H9 (cell line): Measurements from ENCODE around the gene SHISA4. TPM values are rescaled to one million over a fixed set of nuclear protein-coding genes. Genes with fewer than 3 reads are reported as not detected.
"Not testable (repeated sequence)": the region's sequence is repeated elsewhere in the genome, so short reads cannot be mapped to it uniquely, and the experiment has no call there.

Experiments used
- DNase-seq: peaks from one replicate; pipeline ENCODE4 v3.0.0-alpha.2; 2017
- H2AFZ ChIP-seq: one replicate; pipeline ENCODE4 v1.6.1; 2013; ENCODE audit warnings: mild to moderate bottlenecking, low read length, control low read depth, moderate library complexity
- H2AK5ac ChIP-seq: 2 replicates; pipeline ENCODE4 v1.6.1; 2013; ENCODE audit warnings: low read length, control low read depth, mixed read lengths; ENCODE audit not compliant: insufficient read length
- H2BK120ac ChIP-seq: one replicate; pipeline ENCODE4 v1.6.1; 2013; ENCODE audit warnings: low read depth, mild to moderate bottlenecking, low read length, control low read depth, inconsistent platforms; ENCODE audit not compliant: poor library complexity, severe bottlenecking
- H2BK12ac ChIP-seq: 2 replicates; pipeline ENCODE4 v1.6.1; 2013; ENCODE audit warnings: low read length, control low read depth, mixed read lengths, low read depth; ENCODE audit not compliant: insufficient read length
- H2BK15ac ChIP-seq: 2 replicates; pipeline ENCODE4 v1.6.1; 2013; ENCODE audit warnings: low read depth, low read length, control low read depth
- H2BK20ac ChIP-seq: one replicate; pipeline ENCODE4 v1.6.1; 2013; ENCODE audit warnings: low read depth, mild to moderate bottlenecking, low read length, control low read depth, inconsistent platforms; ENCODE audit not compliant: poor library complexity, severe bottlenecking
- H2BK5ac ChIP-seq: 2 replicates; pipeline ENCODE4 v1.6.1; 2013; ENCODE audit warnings: low read length, control low read depth, mixed read lengths; ENCODE audit not compliant: insufficient read length
- H3K14ac ChIP-seq: 2 replicates; pipeline ENCODE4 v1.6.1; 2013; ENCODE audit warnings: low read length, control low read depth; ENCODE audit not compliant: insufficient read depth
- H3K18ac ChIP-seq: 2 replicates; pipeline ENCODE4 v1.6.1; 2013; ENCODE audit warnings: low read depth, mild to moderate bottlenecking, mixed read lengths, low read length, control low read depth; ENCODE audit not compliant: insufficient read length
- H3K23ac ChIP-seq: 2 replicates; pipeline ENCODE4 v1.6.1; 2013; ENCODE audit warnings: low read length, control low read depth, mixed read lengths, low read depth; ENCODE audit not compliant: insufficient read length
- H3K23me2 ChIP-seq: 2 replicates; pipeline ENCODE4 v1.6.1; 2013; ENCODE audit warnings: low read depth, mild to moderate bottlenecking, mixed read lengths, low read length, control low read depth; ENCODE audit not compliant: insufficient read length, poor library complexity, severe bottlenecking
- H3K27ac ChIP-seq: 2 replicates; pipeline ENCODE4 v1.5.1; 2013; ENCODE audit warnings: low read length, control low read depth, mixed read lengths, low read depth; ENCODE audit not compliant: insufficient read length
- H3K27me3 ChIP-seq: 2 replicates; pipeline ENCODE4 v1.6.1; 2013; ENCODE audit warnings: low read length, control low read depth, inconsistent platforms; ENCODE audit not compliant: insufficient read depth
- H3K4ac ChIP-seq: 2 replicates; pipeline ENCODE4 v1.6.1; 2013; ENCODE audit warnings: low read depth, mild to moderate bottlenecking, control low read depth, inconsistent platforms, low read length, moderate library complexity
- H3K4me1 ChIP-seq: 2 replicates; pipeline ENCODE4 v1.6.1; 2013; ENCODE audit warnings: low read length, control low read depth, inconsistent platforms; ENCODE audit not compliant: insufficient read depth
- H3K4me2 ChIP-seq: 2 replicates; pipeline ENCODE4 v1.6.1; 2013; ENCODE audit warnings: low read length, control low read depth, mixed read lengths; ENCODE audit not compliant: insufficient read length, insufficient read depth
- H3K56ac ChIP-seq: 2 replicates; pipeline ENCODE4 v1.6.1; 2013; ENCODE audit warnings: low read depth, mild to moderate bottlenecking, mixed read lengths, low read length, control low read depth; ENCODE audit not compliant: insufficient read length
- H3K79me1 ChIP-seq: 2 replicates; pipeline ENCODE4 v1.6.1; 2013; ENCODE audit warnings: low read depth, mild to moderate bottlenecking, moderate library complexity, low read length, control low read depth, inconsistent platforms; ENCODE audit not compliant: insufficient read depth, poor library complexity, severe bottlenecking
- H3K79me2 ChIP-seq: 2 replicates; pipeline ENCODE4 v1.6.1; 2013; ENCODE audit warnings: low read length, control low read depth, inconsistent platforms; ENCODE audit not compliant: insufficient read depth
- H3K9ac ChIP-seq: 2 replicates; pipeline ENCODE4 v1.6.1; 2013; ENCODE audit warnings: low read length, control low read depth, mixed read lengths; ENCODE audit not compliant: insufficient read length; ENCODE audit errors: extremely low read depth
- H3K9me3 ChIP-seq: one replicate; pipeline ENCODE4 v1.6.1; 2013; ENCODE audit warnings: low read depth, low read length, inconsistent platforms; ENCODE audit not compliant: control insufficient read depth
- H3T11ph ChIP-seq: one replicate; pipeline ENCODE4 v1.6.1; 2013; ENCODE audit warnings: mild to moderate bottlenecking, low read length, control low read depth, inconsistent platforms
- H4K20me1 ChIP-seq: one replicate; pipeline ENCODE4 v1.6.1; 2013; ENCODE audit not compliant: control insufficient read depth, insufficient read length, insufficient read depth
- H4K5ac ChIP-seq: 2 replicates; pipeline ENCODE4 v1.6.1; 2013; ENCODE audit warnings: low read depth, mild to moderate bottlenecking, mixed read lengths, low read length, control low read depth; ENCODE audit not compliant: insufficient read length
- H4K8ac ChIP-seq: replicated peaks from 2 replicates; pipeline ENCODE4 v1.6.1; 2013; ENCODE audit warnings: low read length, control low read depth, mixed read lengths, low read depth; ENCODE audit not compliant: insufficient read length
- H4K91ac ChIP-seq: 2 replicates; pipeline ENCODE4 v1.6.1; 2013; ENCODE audit warnings: low read depth, mild to moderate bottlenecking, moderate library complexity, mixed read lengths, low read length, control low read depth; ENCODE audit not compliant: insufficient read length
- H3K27ac Mint-ChIP-seq, 3 experiments: 2 replicates in 2 of 3; 3 replicates in 1 of 3; pipeline ENCODE4 v1.8.0; 2020 to 2021; ENCODE audit warnings: mixed read lengths in 3 of 3, mild to moderate bottlenecking in 1 of 3, moderate library complexity in 1 of 3
- H3K27me3 Mint-ChIP-seq: 2 replicates; pipeline ENCODE4 v1.8.0; 2021; ENCODE audit warnings: low read depth, mild to moderate bottlenecking, moderate library complexity, mixed read lengths
- H3K36me3 Mint-ChIP-seq, 3 experiments: 2 replicates in 2 of 3; 3 replicates in 1 of 3; pipeline ENCODE4 v1.8.0; 2020 to 2021; ENCODE audit warnings: low read depth in 3 of 3, mixed read lengths in 3 of 3; ENCODE audit not compliant: insufficient read depth in 1 of 3
- H3K4me1 Mint-ChIP-seq, 2 experiments: 2 replicates each; pipeline ENCODE4 v1.8.0; 2020; ENCODE audit warnings: mixed read lengths in 2 of 2
- H3K4me3 Mint-ChIP-seq, 2 experiments: 2 replicates in 1 of 2; 3 replicates in 1 of 2; pipeline ENCODE4 v1.8.0; 2020 to 2021; ENCODE audit warnings: mild to moderate bottlenecking in 2 of 2, mixed read lengths in 2 of 2, moderate library complexity in 1 of 2
- H3K9me3 Mint-ChIP-seq, 2 experiments: 2 replicates in 1 of 2; 3 replicates in 1 of 2; pipeline ENCODE4 v1.8.0; 2020; ENCODE audit warnings: mild to moderate bottlenecking in 2 of 2, mixed read lengths in 2 of 2, moderate library complexity in 1 of 2
- CTCF ChIP-seq: fragments of 200-600 bp; sonication (generic); conservative IDR thresholded peaks from 3 replicates; pipeline ENCODE4 v1.8.0; 2021; ENCODE audit warnings: antibody characterized with exemption, mild to moderate bottlenecking
- WGBS: extraction: QIAGEN DNeasy Blood & Tissue Kit; methylation state at CpG from one replicate; pipeline ENCODE4 v1.1.7; 2013; ENCODE audit warnings: missing lambda C conversion rate, low lambda C conversion rate, mixed read lengths; ENCODE audit not compliant: insufficient read length; ENCODE audit errors: extremely low coverage; 5-methylcytosine and 5-hydroxymethylcytosine counted together
- total RNA-seq: library from RNA; stranded (reverse); gene quantifications from 2 replicates; pipeline ENCODE4 v1.2.1, GENCODE V29; 2021

The SHISA4 gene
- total RNA-seq, 1 experiment from 2014 or later, result 6.3 TPM

DNA sequence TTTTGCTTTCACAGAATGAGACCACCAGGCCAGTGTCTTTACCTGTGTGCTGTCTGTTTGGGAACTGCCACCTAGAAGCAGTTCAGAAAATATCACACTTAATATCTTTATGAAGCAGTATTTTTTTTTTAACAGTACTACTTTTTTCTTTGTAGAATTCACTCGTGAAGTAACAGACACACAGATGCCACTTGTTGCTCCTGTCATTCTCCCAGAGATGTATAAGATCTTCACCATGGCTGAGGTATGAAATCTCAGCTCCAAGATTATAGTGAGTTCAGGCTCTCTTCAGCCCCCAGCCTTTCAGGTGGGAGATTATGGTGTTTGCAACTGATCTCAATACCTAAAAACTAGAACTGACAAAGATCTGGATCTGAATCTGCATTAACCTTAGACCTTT is 36.7 kb upstream of the SHISA4 start:
- Histone ChIP-seq H3K79me2 (no peaks in the 10 kb centered on the region), H2BK15ac (no peak overlapping the region)
- no CpG with 5 or more reads among the region's 1 CpG for WGBS

DNA sequence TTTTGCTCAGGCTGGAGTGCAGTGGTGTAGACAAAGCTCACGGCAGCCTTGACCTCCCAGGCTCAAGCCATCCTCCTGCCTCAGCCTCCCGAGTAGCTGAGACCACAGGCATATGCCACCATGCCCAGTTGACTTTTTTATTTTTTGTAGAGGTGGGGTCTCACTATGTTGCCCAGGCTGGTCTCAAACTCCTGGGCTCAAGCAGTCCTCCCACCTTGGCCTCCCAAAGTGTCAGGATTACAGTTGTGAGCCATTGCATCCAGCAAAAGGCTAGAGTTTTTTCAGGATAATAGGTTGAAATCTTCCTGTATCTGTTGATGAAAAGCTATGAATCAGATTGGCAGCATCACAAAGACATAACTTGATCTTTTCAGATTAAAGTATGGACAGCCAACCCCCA is 32.0 kb upstream of the SHISA4 start:
- not testable (repeated sequence) for H3K23ac ChIP-seq, H2BK5ac ChIP-seq, H3K9me3 ChIP-seq, H3T11ph ChIP-seq, H3K56ac ChIP-seq, H3K4me1 Mint-ChIP-seq, H3K79me2 ChIP-seq, H4K8ac ChIP-seq, H3K27ac ChIP-seq, H2AFZ ChIP-seq, H2BK12ac ChIP-seq, H4K20me1 ChIP-seq, H3K4ac ChIP-seq, H3K18ac ChIP-seq, H3K27ac Mint-ChIP-seq, H3K4me2 ChIP-seq, H2AK5ac ChIP-seq, H2BK15ac ChIP-seq, H3K4me1 ChIP-seq, H3K23me2 ChIP-seq, H3K9me3 Mint-ChIP-seq, H3K14ac ChIP-seq, H3K4me3 Mint-ChIP-seq, H3K9ac ChIP-seq, H3K79me1 ChIP-seq, H4K91ac ChIP-seq, H2BK20ac ChIP-seq, H2BK120ac ChIP-seq, H3K27me3 ChIP-seq, H4K5ac ChIP-seq, DNase-seq, H3K27me3 Mint-ChIP-seq
- WGBS, result no CpG with 5 or more reads among the region's 2 CpGs
- H3K36me3 Mint-ChIP-seq, result peaks cover 36 to 95% (median 85%) of the 10 kb centered on the region in 3 experiments; a peak in 6 of 7 replicates

More for the DNA sequence above, 36.7 kb upstream of the SHISA4 start:
- H4K91ac ChIP-seq, result no peak overlapping the region
- no peak overlapping the region for H4K5ac ChIP-seq
- H2AFZ ChIP-seq, result no peak overlapping the region
- DNase-seq, result no peak
- Mint-ChIP-seq H3K4me3 (no peak overlapping the region), H3K9me3 (no peaks in the 10 kb centered on the region), H3K27ac (no peak overlapping the region), H3K27me3 (no peaks in the 10 kb centered on the region), H3K4me1 (no peaks in the 10 kb centered on the region), H3K36me3 (peaks cover 35 to 90% (median 85%) of the 10 kb centered on the region in 3 experiments; a peak in 6 of 7 replicates)
- H4K8ac ChIP-seq, result no peak overlapping the region
- no peak overlapping the region for H2BK5ac ChIP-seq
- H3K9me3 ChIP-seq, result no peaks in the 10 kb centered on the region
- H3K4ac ChIP-seq, result no peak overlapping the region
- no peak overlapping the region for H2BK20ac ChIP-seq
- no peak overlapping the region for H3K14ac ChIP-seq
- H3K23ac ChIP-seq, result no peak overlapping the region
- no peak overlapping the region for H3K18ac ChIP-seq
- H2BK120ac ChIP-seq, result no peak overlapping the region
- H3K9ac ChIP-seq, result no peak overlapping the region
- H3T11ph ChIP-seq, result no peak overlapping the region
- no peaks in the 10 kb centered on the region for H3K27me3 ChIP-seq
- no peak overlapping the region for H3K4me2 ChIP-seq
- no peak overlapping the region for H2BK12ac ChIP-seq
- H2AK5ac ChIP-seq, result no peak overlapping the region
- H3K56ac ChIP-seq, result no peak overlapping the region
- no peaks in the 10 kb centered on the region for H3K23me2 ChIP-seq
- no peak for TF ChIP-seq CTCF
- no peaks in the 10 kb centered on the region for H4K20me1 ChIP-seq
- no peaks in the 10 kb centered on the region for H3K79me1 ChIP-seq
- H3K27ac ChIP-seq, result no peak overlapping the region
- no peaks in the 10 kb centered on the region for H3K4me1 ChIP-seq
